HG02943 (cell line): ENCODE measurements around the gene TCEA2.

ENCODE experiments used
- ATAC-seq: cut with Tn5 transposase; IDR thresholded peaks from one replicate; pipeline ENCODE4 v1.9.1; 2021; ENCODE audit warnings: mild to moderate bottlenecking, low read depth, moderate library complexity; ENCODE audit not compliant: unreplicated experiment

TCEA2 gene

GRCh38 chr20:64047968-64048401 is 15.0 kb upstream of the TCEA2 start:
- no peak for ATAC-seq

DNA sequence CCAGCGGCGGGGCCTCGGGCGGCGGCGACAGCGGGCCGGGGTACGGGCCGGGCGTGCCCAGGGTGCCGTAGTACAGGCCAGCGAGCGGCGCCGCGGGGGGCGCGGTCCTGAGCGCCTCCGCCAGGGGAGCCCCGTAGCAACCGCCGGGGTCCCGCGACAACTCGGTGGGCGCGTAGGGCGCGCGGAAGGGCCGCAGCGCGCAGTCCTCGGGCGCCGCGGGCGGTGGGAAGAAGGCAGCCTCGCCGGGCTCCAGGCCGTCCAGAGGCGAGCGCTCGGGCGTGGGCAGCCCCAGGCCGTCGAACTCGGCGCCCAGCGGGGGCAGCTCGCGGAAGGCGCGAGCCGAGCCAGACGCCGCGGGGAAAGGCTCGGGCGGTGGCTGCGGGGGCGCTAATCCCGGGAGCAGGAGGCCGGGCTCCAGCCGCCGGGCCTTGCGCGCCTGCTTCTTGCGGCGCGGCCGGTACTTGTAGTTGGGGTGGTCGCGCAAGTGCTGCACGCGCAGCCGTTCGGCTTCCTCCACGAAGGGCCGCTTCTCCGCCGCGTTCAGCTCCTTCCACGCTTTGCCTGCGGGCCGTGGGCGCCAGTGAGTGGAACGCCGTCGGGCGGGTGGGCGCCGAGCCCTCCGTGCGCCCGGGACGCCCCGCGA is 14.5 kb upstream of the TCEA2 start:
- no peak for ATAC-seq

- ATAC-seq, result no peak
Measured at GRCh38 chr20:64049060-64049877, 13.7 kb upstream of the TCEA2 start, which contains the start of gene SOX18. Gene SOX18 (minus strand): TSS chr20:64049639. CDS start chr20:64049516, 123 bp downstream.

DNA sequence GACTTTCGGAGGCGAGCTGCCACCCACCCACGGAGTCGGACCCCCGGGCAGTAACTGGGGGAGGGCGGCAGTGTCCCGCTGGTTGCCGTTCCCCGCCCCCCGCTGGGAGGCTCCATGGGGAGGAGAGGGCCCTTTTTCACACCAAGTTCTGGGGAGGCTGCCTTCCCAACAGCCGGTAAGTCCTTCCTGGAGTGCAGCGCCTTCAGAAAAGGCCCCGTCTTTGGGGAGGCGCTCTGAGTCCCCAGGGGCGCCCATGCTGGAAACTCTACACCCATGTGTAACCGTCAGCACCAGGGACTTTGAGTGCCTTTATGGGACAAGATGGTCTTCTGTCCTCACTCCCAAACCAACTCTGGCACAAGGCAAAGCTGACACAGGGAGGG is 13.1 kb upstream of the TCEA2 start:
- ATAC-seq, result no peak

DNA sequence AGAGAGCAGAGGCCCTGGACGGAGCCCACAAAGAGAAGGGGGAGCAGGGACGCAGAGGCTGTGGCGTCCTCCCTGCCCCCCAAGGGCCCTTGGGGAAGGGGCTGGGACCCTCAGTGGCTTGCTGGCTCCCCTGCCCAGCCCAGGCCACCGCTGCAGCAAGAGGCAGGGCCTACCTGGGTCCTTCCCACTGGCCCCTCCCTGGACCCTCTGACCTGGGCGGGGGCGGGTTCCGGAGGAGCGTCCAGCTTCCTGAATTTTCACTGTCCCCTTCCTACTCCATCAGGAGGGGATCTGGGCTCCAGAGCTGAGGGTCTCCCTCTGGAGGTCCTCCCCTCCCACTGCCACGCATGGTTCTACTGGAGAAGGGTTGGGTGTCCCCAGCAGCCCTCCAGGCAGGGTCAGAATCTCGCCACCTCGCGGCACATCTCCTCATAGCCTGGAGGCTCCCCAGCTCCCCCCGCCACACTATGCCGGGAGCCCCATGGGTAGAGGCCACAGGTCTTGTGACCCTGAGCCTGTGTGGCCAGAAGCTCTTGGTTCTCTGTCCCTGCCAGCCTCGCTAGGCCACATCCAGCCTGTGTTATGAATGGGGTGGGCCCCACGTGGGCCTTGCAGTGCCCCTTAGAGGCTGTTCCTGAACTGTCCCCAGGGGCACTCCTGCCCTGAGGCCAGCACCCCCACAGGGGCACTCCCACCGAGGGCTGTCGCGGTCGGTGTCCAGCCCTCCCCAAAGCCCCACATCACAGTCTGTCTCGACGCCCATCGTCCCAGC is 12.6 kb upstream of the TCEA2 start:
- no peak for ATAC-seq

DNA sequence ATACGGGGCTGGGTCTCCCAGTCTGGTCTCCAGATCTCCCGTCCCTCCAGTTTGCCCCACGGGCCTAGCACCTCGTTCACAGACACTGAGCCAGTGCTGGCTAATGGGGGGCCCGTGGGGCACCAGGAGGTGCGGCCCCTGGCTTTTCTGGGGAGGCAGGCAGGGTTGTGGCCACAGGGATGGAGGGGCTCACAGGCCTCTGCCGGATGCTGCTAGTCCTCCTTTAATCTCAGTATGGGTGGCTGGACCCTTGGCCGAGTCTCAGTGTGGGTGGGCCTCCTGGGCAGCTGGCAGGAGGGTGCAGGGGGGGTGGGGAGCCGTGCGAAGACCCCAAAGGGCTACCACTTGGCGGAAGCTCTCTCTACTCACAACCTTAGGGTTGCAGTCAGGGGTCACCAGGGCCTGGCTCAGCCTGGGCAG is 12.0 kb upstream of the TCEA2 start:
- no peak for ATAC-seq

DNA sequence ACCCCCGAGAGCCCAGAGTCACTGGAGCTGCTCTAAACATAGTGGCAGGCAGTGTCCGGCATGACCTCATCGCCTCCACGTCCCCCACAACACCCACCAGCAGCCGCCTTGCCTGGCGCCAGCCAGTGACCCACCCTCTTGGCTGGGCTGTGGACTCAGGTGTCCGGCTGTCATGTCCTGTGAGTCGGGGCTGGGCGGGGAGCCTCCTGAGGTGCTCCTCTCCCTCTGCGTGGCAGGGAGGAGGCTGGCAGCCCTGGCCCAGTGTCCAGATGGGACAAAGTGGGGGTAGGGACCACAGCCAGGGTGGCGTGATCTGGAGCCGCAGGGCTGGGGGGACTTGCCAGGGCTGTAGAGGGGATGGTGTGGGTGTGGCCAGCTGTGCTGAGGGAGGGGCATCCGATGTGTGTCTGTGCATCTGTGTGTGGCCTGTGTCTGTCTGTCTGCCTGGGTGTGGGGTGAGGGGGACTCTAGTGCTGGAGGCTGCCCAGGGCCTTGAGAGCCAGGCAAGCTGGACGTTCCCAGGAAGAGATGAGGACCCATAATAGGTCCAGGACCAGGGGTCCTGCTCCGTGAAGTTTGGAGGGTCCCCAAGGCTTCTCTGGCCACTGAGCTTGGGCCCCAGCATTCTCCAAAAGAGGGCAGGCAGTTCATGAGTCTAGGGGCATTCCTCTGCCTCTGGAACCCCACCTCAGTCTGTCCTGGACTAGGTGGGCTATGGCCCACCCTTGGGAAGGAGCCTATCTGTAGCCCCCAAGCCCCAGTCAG is 11.3 kb upstream of the TCEA2 start:
- no peak for ATAC-seq

DNA sequence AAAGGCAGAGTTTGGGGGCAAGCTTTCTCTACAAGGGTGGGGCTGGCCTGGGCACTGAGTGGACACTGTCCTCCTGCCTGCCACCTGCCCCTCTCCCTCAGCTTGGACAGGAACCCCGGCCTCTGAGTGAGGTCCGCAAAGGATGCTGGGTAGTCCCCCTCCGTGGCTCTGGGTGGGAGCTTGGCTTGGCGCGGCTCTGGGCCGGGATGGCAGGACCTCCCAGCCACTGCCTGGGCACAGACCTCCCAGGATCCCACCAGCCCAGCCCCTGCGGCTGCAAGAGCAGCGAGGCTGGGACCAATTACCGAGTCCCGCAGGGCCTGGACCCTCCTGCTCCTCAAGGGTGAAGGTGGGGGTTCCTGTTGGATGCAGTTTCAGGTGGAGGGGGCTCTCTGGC is 10.7 kb upstream of the TCEA2 start:
- ATAC-seq, result no peak

DNA sequence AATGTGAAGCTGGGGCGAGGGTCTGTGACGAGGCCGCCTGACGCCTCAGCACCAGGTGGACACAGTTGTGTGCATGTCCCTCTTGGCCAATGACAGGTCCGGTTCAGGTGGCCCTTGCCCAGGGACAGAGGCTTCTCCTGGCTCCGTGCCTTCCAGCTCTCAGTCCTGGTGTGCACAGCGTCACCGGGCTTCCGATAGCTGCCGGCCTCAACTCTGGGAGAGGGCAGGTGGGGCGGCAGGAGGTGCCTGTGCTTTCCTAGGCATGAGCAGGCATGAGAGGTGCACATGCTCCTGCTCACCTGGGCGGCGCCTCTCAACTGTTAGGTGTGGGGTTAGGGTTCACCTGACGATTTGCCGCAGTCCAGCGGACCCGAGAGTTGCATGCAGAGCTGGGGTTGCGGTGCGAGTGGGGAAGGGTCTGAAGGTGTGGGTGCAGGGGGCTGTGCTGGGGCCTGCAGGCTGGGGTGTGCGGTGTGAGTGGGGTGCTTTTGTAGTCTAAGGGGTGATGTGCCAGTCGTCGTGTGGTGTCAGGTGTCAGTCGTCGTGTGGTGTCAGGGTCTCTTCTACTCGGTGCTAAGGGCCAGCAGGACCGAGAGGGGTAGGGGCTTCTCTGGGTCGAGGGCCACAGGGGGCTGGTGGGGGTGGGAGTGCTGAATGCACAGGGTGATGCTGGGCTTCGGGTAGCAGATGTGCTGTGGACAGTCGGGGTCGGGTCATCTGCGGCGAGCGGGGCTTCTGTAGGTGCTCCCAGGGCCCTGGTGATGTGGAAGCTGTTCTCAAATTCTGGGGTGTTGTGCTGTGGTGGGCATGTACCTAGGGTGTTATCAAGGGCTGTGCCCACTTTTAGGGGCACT is 9.8 kb upstream of the TCEA2 start:
- ATAC-seq, result no peak

DNA sequence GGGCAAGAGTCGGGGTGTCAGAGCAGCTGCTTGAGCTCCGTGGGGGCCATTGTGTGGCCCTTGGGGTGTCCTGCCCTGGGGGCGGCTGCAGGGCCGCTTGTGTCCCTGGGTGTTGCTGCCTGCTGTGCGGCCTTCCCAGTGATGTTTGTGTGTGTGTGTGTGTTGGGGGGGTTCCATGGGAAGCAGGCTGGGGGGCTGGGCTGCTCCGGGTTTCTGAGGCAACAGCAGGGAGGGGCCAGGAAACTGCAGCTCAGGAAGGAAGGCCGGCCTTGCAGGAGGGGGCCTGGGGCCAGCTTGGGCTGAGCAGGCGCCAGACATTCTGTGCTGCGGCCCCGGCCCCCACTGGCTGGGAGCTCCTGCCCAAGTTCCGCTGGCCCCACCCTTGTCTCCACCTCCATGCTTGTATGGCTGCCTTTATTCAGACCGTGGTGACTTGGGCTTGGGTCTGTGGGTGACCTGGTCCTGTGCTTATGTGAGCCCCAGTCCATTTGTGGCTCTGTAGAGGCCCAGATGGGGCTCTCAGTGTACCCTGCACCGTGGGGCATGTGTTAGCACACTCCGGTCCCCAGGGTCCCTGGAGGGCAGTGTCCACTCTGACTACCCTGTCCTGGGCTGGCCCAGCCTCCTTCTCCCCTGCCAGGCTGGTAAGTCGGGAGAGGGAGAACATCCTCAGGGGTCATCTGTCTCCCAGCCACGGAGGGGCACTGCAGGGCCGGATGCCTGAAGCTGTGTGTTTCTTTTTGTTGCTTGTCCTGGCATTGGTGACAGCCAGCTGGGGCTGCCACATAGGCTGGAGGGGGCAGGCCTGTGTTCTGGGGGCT is 8.9 kb upstream of the TCEA2 start:
- ATAC-seq, result no peak

GRCh38 chr20:64055396-64055892 is 7.6 kb upstream of the TCEA2 start:
- no peak for ATAC-seq

- ATAC-seq, result no peak
Measured at GRCh38 chr20:64055893-64056638, 6.9 kb upstream of the TCEA2 start.

- ATAC-seq, result no peak
Measured at GRCh38 chr20:64056639-64056888, 6.4 kb upstream of the TCEA2 start.

DNA sequence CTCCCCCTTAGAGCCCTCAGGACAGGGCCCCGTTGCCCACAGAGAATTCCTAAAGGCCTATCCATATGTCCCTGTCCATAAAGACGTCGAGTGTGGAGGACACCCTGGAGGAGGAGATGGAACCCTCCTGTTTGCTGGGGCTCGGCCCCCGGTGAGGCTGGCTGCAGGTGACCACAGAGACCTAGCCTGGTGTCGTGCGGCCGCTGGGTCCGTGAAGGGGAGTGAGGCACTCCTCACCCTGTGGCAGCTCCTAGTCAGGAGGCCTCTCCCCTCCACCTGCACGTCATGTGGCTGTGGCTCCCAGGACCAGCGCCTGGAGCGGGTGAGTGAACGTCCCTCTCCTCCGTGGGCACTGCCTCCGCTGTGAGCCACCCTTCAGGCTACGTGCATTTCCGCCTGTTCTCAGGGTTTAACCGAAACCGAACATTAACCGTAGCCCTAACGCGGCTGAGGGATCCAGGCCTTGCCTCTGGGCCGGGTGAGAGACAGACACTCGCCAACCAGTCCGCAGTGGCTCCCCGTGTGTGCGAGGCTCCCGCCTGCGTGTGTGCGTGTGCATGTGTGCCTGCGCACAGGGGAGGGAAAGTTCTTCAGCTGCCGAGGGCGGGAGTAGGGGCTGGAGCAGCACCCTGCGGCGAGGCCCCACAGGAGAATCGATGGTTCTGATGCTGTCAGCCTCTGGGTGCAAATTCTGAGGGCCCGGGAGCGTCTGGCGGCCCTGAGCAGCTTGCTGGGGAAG is 5.9 kb upstream of the TCEA2 start:
- no peak for ATAC-seq

DNA sequence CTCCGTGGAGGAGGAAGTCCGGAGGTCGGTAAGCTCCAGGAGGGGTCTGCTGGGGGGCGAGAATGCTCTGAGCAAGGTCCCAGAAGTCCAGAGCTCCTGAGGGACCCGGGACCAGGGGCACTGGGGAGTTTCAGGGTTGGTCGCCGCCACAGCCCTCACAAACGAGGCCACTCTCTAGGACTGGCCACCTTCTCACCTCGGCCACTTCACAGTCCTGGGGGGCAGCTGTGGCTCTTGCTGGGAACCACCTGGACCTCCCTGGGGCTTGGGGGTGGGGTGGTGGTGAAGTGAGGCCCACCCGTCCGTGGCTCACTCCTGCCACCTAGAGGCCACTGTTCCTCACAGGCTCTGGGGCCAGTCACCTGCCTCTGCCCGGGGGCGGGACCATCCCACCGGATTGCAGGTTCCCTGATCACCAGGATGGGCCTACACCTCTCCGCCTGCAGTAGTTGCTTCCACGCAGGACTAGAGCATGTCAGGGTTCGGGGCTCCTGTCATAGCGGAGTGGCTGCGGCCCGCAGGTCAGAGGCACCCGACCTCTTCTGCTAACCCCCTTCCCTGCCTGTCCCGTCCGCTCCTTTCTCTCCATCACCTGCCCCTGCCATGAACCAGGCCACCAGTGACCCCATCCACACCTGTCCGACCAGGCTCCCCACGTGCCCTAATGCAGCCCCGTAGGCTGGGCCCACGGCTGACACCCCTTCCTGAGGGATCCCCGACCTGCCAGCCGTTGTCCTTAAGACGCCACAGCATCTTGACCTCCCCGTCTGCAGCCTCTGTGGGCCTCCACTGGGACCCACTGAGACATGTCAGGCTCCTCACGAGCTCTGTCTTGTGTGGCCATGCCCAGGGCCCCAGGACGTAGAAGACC is 5.1 kb upstream of the TCEA2 start:
- ATAC-seq, result no peak

DNA sequence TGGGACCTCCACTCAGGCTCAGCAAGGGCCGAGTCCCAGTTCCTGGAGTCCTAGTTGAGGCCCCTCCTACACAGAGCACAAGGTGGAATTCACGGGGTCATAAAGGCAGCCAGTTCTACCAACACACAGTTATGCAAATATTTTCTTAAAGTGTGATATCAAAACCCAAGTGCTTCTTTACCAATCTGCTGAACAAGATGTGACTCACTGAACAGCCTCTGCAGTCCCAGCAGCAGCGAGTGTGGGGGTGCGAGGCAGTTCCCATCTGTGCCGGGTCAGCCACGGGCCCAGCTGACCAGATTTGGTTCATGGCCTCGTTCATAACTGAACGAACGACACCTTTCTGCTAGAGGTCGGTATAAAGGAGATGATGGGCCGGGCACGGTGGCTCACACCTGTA is 4.5 kb upstream of the TCEA2 start:
- no peak for ATAC-seq

DNA sequence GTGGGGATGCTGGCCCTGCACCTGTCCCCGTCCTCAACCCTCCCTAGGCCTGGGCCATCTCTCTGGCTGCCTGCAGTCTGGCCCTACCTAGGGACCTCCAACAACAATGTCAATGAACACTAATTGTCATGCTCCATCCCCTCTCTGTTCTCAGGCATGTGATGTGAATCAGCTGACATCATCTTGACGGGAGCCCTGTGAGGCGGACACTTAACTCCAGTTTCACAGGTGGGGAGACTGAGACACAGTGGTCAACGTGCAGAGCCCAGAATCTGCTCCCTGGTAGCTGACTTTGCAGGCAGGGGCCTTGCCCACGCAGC is 762 bp upstream of the TCEA2 start:
- ATAC-seq, result no peak
